Activated CD4-positive, alpha-beta memory T cell treated with anti-CD3 and anti-CD28 coated beads, Interleukin-2, amount 10 ng/mL, durations not matched to agents 7 days and 5 days (primary cell): ENCODE measurements around the gene ZNF860. TPM values are rescaled to one million over a fixed set of nuclear protein-coding genes. Genes with fewer than 3 reads are reported as not detected.

Experiments
- CTCF ChIA-PET: fragments of 350-600 bp; sonication (Branson Sonifier 250); formaldehyde crosslinking; loops from one replicate; lab custom pipeline; 2021; ENCODE audit warnings: antibody characterized with exemption, inconsistent platforms; lab: Charles Lee
- POLR2A ChIA-PET: fragments of 350-600 bp; sonication (Branson Sonifier 250); formaldehyde crosslinking; loops from one replicate; lab custom pipeline; 2021; ENCODE audit warnings: antibody characterized with exemption; lab: Charles Lee
- DNase-seq: peaks from one replicate; pipeline ENCODE4 v3.0.0-alpha.2; 2020
- H3K27ac Mint-ChIP-seq: one replicate; pipeline ENCODE4 v1.8.0; 2021; ENCODE audit warnings: mild to moderate bottlenecking, mixed read lengths
- H3K27me3 Mint-ChIP-seq: one replicate; pipeline ENCODE4 v1.8.0; 2021; ENCODE audit warnings: mixed read lengths
- H3K36me3 Mint-ChIP-seq: one replicate; pipeline ENCODE4 v1.8.0; 2021; ENCODE audit warnings: low read depth, mixed read lengths
- H3K4me1 Mint-ChIP-seq: one replicate; pipeline ENCODE4 v1.8.0; 2021; ENCODE audit warnings: mixed read lengths
- H3K4me3 Mint-ChIP-seq: one replicate; pipeline ENCODE4 v1.8.0; 2021; ENCODE audit warnings: mild to moderate bottlenecking, mixed read lengths
- H3K9me3 Mint-ChIP-seq: one replicate; pipeline ENCODE4 v1.8.0; 2021; ENCODE audit warnings: mixed read lengths
- total RNA-seq, 2 experiments: library from RNA; stranded (reverse); gene quantifications; one replicate each; pipeline ENCODE4 v1.2.3, GENCODE V29; 2021

ZNF860 gene
- total RNA-seq, 2 experiments from 2014 or later: 0.08 to 0.13 TPM

DNA sequence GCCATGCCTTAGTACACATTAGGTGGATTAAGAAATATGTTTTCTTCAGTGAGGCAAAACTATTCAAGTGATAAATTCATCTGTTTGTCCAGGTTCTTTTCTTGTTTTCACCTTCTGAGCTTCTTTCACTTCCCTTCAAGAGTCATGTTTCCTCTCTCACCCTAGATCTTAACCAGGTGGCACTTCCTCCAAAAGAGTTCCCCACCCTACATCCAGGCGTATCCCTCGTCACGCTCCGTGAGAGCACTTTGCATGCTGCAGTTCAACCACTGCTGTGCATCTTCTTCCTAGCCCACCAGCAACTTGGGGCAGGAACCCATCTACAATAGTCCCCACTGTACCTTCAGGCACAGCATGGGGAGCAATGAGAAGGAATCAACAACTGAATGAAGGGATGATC lies 29.3 kb upstream of the ZNF860 start:
- peaks cover 3% of the 10 kb centered on the region for H3K4me1 Mint-ChIP-seq
- CTCF ChIA-PET: no interaction called here
- peaks cover 17% of the 10 kb centered on the region for H3K9me3 Mint-ChIP-seq

DNA sequence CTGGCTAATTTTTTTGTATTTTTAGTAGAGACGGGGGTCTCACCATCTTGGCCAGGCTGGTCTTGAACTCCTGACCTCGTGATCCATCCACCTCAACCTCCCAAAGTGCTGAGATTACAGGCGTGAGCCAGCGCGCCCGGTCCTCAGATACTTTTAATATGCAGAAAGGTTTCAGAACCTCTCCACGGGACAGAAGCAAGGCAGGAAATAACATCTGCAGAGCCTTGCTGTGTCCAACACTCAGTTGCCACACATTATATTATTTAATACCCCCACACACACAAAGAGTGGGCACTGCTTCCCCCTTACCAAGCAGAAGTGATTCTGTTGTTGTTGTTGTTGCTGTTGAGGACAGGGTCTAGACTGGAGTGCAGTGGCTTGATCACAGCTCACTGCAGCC lies 28.5 kb upstream of the ZNF860 start:
- peaks cover 17% of the 10 kb centered on the region for H3K9me3 Mint-ChIP-seq
- no peak overlapping the region for H3K27ac Mint-ChIP-seq
- ChIA-PET POLR2A (no interaction called here), CTCF (no interaction called here)
- H3K36me3 Mint-ChIP-seq: peaks cover 3% of the 10 kb centered on the region
- no peak for DNase-seq
- H3K27me3 Mint-ChIP-seq: peaks cover 14% of the 10 kb centered on the region
- peaks cover 3% of the 10 kb centered on the region for H3K4me1 Mint-ChIP-seq
- H3K4me3 Mint-ChIP-seq: no peak overlapping the region

More for the DNA sequence above, 29.3 kb upstream of the ZNF860 start:
- DNase-seq: no peak
- peaks cover 3% of the 10 kb centered on the region for H3K36me3 Mint-ChIP-seq
- POLR2A ChIA-PET: no interaction called here
- peaks cover 14% of the 10 kb centered on the region for H3K27me3 Mint-ChIP-seq
- no peak overlapping the region for H3K4me3 Mint-ChIP-seq
- no peak overlapping the region for H3K27ac Mint-ChIP-seq

DNA sequence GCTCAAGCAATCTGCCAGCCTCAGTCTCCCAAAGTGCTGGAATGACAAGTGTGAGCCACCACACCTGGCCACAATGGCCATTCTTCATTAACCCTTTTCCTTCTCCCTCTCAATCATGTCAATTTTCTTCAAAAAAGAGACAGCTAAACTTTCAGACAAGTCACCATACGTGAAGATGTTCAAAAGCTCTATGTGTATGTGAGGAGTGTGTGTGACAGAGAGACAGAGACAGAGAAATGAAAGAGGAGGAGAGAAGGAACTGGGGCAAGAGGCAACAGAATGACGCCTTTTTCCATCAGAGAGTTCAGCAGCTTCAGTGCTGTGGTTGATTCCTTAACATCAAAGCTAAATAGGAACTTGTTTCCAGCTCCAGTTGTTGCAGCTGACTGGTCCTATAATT lies 27.9 kb upstream of the ZNF860 start:
- ChIA-PET CTCF (no interaction called here), POLR2A (no interaction called here)
- no peak overlapping the region for H3K27ac Mint-ChIP-seq
- H3K4me1 Mint-ChIP-seq: peaks cover 3% of the 10 kb centered on the region
- peaks cover 17% of the 10 kb centered on the region for H3K9me3 Mint-ChIP-seq
- H3K36me3 Mint-ChIP-seq: peaks cover 3% of the 10 kb centered on the region
- H3K4me3 Mint-ChIP-seq: no peak overlapping the region
- peaks cover 14% of the 10 kb centered on the region for H3K27me3 Mint-ChIP-seq
- DNase-seq: no peak

DNA sequence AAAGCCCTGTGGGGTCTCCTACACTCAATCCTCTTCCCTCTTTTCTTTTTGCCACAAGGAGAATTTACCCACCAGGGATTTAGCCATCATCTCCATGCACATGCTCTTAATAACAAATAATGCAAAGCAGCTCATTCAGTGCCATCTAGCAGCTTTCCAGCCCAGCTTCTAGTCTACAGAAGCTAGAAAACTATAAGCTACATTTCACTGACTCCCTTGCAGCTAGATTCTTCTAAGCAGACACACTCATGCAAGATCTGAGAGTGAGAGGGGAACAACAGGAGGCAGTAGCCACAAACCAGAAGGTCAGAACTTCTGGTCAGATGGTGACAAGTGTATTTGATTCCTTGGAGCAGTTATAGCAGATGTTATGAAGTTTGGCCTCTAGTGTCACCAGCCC lies 26.0 kb upstream of the ZNF860 start:
- Mint-ChIP-seq H3K4me1 (peaks cover 3% of the 10 kb centered on the region), H3K4me3 (no peak overlapping the region), H3K9me3 (peaks cover 13% of the 10 kb centered on the region), H3K36me3 (peaks cover 2% of the 10 kb centered on the region), H3K27me3 (peaks cover 12% of the 10 kb centered on the region), H3K27ac (no peak overlapping the region)
- ChIA-PET CTCF (interaction anchor here (0.5 kb wide), 1 partner anchor 46 kb away, joined by 3 read pairs; no protein-coding TSS in a partner anchor), POLR2A (no interaction called here)
- no peak for DNase-seq

DNA sequence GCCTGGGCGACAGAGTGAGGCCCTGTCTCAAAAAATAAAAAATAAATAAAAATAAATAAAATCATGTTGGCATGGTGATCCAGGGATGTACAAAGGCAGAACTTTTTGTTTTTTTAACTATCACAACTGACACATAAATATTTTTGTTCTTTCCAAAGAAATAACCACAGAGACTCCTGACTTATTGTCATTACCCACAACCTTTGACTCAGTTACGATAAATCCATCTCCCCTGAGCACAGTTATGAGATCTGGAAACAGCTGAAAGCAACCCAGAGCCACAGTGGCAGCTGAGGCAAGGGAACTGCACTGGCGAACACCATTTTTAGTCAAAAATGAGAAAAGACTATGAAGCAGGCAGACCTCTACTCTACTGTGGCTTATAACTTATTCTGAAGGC lies 24.4 kb upstream of the ZNF860 start:
- DNase-seq: no peak
- ChIA-PET POLR2A (no interaction called here), CTCF (no interaction called here)
- Mint-ChIP-seq H3K27ac (no peak overlapping the region), H3K4me1 (peaks cover 3% of the 10 kb centered on the region), H3K36me3 (no peaks in the 10 kb centered on the region), H3K4me3 (no peak overlapping the region), H3K9me3 (peaks cover 10% of the 10 kb centered on the region), H3K27me3 (peaks cover 7% of the 10 kb centered on the region)

DNA sequence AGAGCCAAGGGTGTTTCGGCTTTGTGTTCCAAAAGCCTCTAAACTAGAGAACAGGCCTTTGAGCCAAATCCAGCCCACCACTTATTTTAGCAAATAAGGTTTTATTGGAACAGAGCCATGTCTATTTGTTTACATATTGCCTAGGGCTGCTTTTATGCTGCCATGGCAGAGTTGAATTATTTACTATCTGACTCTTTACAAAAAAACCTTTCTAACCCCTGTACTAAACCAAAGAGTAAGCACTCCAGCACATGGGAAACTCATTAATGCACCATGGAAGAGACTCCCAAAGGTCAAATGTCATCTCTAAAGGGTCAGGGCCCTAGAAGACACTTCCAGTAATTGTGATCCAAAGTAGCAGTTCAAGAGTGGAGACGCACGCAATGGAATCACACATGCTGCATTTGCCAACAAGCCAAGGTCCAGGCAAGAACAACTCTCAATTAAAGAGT lies 22.8 kb upstream of the ZNF860 start:
- peaks cover 5% of the 10 kb centered on the region for H3K4me1 Mint-ChIP-seq
- POLR2A ChIA-PET: no interaction called here
- no peaks in the 10 kb centered on the region for H3K36me3 Mint-ChIP-seq
- H3K27ac Mint-ChIP-seq: no peak overlapping the region
- peaks cover 10% of the 10 kb centered on the region for H3K9me3 Mint-ChIP-seq
- no peak for DNase-seq
- peaks cover 1% of the 10 kb centered on the region for H3K27me3 Mint-ChIP-seq
- CTCF ChIA-PET: no interaction called here
- no peak overlapping the region for H3K4me3 Mint-ChIP-seq

DNA sequence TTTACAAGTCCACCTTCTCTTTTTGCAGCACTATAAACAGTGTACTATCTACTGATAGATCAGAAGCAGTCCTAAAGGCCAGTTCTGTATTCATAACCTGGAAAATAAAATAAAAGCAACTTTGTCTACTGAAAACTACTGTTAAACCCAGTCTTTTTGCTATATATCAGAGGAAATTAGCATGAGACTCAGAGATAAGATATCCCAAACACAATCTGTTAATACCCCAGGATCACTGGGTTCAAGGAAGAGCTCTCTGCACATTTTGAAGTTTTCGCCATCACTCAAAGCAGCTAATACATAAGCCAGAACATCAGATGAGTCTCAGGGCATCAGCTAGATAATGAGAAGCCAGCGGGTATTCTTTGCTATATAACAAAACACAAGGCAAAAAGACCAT lies 22.3 kb upstream of the ZNF860 start:
- Mint-ChIP-seq H3K4me1 (peaks cover 6% of the 10 kb centered on the region), H3K4me3 (no peak overlapping the region), H3K27me3 (peaks cover 1% of the 10 kb centered on the region), H3K9me3 (peaks cover 10% of the 10 kb centered on the region), H3K27ac (no peak overlapping the region), H3K36me3 (no peaks in the 10 kb centered on the region)
- POLR2A ChIA-PET: interaction anchor here (0.5 kb wide), 1 partner anchor 29 kb away, joined by 3 read pairs; no protein-coding TSS in a partner anchor
- CTCF ChIA-PET: no interaction called here
- DNase-seq: no peak

DNA sequence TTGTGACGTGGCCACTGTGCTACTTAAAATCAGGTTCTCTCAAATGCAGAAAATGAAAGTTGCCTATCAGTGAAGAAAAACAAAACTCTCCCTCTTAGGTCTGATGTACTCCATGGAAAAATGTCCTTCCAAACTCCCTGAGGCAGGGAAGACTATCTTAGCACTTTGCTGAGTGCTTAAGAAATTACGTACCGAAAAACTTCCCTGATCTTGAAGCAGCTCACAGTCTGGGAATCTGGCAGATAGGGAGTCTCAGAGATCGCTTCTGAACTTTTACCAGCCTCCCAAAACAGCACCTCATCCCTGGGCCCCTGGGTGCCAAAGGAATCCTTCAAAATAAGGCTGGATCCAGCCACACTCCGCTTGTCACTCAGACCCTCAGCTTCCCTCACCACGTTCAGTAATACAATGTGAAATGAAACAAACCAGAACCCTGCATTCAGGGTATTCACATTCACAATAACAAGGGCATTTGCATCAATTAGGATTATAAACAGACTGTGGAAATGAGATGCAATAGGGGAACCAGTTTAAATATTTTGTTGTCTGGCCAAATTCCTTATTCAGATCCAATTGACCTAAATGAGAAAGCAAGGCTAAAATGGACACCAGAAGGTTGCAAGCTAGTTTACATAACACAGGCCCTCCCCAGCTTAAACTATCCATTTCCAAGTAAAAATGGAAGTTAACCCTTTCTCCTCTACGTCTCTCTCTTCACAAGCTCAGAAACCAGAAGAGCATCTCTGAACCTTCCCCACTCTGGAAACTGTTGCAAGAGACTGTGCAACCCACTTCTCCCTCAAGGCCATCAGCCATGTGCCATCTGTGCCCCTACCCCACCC lies 21.4 kb upstream of the ZNF860 start:
- peaks cover 7% of the 10 kb centered on the region for H3K9me3 Mint-ChIP-seq
- CTCF ChIA-PET: no interaction called here
- no peak overlapping the region for H3K4me3 Mint-ChIP-seq
- POLR2A ChIA-PET: interaction anchor here (0.5 kb wide), 1 partner anchor 30 kb away, joined by 3 read pairs; no protein-coding TSS in a partner anchor
- H3K27ac Mint-ChIP-seq: no peak overlapping the region
- peaks cover 1% of the 10 kb centered on the region for H3K27me3 Mint-ChIP-seq
- no peaks in the 10 kb centered on the region for H3K36me3 Mint-ChIP-seq
- H3K4me1 Mint-ChIP-seq: peaks cover 6% of the 10 kb centered on the region
- no peak for DNase-seq

DNA sequence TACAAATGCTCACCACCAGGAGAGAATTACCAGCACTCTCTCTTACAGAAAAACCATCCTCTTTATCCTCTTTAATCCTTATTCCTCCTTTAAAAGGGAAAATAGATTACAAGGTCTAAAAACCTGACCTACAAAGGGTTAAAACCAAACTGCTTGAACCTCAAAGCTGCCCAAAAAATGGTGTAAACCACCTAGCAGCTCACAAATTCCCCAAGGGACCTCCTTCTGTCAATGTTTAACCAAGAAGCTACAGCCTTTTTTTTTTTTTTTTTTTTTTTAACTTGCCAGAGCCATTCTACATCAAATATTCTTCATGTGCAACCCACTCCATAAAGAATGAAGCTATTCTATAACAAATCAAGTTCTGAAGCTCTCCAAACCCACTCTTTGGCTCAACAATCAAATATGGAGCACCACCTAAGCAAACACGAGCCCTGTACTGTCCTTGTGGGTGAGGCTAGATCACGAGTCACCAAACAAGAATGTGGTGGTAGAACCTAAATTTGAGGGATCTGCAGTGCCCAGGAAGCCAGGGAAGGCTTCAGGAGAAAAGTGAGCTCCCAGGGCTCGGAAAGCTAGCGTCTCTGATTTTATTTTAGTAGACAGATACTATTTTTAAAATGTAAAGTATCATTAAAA lies 20.6 kb upstream of the ZNF860 start:
- Mint-ChIP-seq H3K27me3 (peaks cover 1% of the 10 kb centered on the region), H3K36me3 (no peaks in the 10 kb centered on the region), H3K9me3 (peaks cover 1% of the 10 kb centered on the region), H3K4me3 (no peak overlapping the region), H3K27ac (no peak overlapping the region), H3K4me1 (peaks cover 6% of the 10 kb centered on the region)
- ChIA-PET POLR2A (no interaction called here), CTCF (no interaction called here)
- no peak for DNase-seq

DNA sequence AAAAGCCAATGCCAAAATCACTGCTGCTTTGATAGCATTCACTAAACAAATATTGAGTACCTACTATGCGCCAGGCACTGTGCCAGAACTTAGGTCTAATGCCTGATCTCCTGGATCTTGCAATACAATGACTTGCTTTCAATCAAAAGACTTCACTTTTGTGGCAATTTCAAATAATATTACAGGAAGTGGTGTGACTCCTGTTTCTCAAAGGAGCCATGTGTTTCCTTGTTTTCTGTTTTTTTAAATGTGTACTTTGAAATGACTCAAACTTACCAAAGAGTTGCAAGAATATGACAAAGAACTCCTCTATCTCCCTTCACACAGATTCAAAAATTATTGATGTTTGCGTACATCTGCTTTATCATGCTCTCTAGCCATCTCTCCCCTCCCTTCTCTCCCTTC lies 18.7 kb upstream of the ZNF860 start:
- POLR2A ChIA-PET: no interaction called here
- Mint-ChIP-seq H3K27ac (no peak overlapping the region), H3K27me3 (peaks cover 1% of the 10 kb centered on the region), H3K9me3 (no peaks in the 10 kb centered on the region), H3K4me3 (no peak overlapping the region), H3K36me3 (no peaks in the 10 kb centered on the region), H3K4me1 (peaks cover 6% of the 10 kb centered on the region)
- DNase-seq: no peak
- CTCF ChIA-PET: no interaction called here

DNA sequence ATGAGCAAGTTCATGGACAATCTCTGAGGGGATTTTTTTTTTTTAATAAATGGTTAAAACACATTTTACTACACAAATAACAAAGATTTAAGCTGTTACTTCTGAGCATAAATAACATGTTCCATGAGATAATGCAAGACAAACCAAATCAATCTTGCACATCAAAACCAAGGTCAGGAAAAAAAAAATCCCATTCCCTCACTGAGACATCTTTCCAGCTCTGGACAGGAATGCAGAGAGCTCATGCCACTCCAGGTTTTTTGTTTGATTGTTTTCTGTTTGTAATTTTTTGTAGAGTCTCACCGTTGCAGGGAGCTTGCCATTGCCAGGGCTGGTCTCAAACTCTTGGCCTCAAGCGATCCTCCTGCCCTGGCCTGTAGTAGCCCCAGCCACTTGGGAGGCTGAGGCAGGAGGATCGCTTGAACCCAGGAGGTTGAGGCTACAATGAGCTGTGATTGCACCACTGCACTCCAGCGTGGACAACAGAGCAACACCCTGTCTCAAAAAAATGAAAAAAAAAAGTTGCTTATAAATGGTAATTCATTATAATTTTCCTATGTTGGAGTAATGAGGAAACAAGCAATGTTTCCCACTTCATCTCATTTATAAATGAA lies 14.5 kb upstream of the ZNF860 start:
- no peaks in the 10 kb centered on the region for H3K9me3 Mint-ChIP-seq
- ChIA-PET POLR2A (no interaction called here), CTCF (interaction anchor here (0.8 kb wide), 1 partner anchor 52 kb away, joined by 3 read pairs; no protein-coding TSS in a partner anchor)
- DNase-seq: no peak
- no peak overlapping the region for H3K27ac Mint-ChIP-seq
- H3K27me3 Mint-ChIP-seq: peaks cover 2% of the 10 kb centered on the region
- no peak overlapping the region for H3K4me3 Mint-ChIP-seq
- no peaks in the 10 kb centered on the region for H3K36me3 Mint-ChIP-seq
- peaks cover 7% of the 10 kb centered on the region for H3K4me1 Mint-ChIP-seq

DNA sequence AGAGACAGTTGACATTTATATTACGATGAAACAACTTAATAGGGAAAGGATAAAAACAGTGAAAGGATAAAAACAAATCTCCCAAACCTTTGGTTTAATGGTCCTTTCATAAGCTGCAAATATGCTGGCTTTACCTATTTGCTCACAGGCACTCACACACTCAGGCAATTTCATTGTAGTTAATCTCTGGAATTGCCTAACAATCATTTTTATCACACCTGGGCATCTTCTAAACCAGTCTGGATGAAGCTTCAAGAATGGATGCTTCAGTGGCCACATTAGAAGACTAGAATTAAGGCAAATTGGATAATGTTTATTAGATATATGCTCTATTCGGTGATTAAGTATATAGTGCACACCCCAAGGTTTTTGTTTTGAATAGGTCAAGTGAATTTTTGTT lies 14.0 kb upstream of the ZNF860 start:
- Mint-ChIP-seq H3K4me3 (no peak overlapping the region), H3K36me3 (no peaks in the 10 kb centered on the region), H3K27me3 (peaks cover 2% of the 10 kb centered on the region), H3K27ac (no peak overlapping the region), H3K4me1 (peaks cover 12% of the 10 kb centered on the region), H3K9me3 (no peaks in the 10 kb centered on the region)
- ChIA-PET POLR2A (no interaction called here), CTCF (no interaction called here)
- DNase-seq: no peak

DNA sequence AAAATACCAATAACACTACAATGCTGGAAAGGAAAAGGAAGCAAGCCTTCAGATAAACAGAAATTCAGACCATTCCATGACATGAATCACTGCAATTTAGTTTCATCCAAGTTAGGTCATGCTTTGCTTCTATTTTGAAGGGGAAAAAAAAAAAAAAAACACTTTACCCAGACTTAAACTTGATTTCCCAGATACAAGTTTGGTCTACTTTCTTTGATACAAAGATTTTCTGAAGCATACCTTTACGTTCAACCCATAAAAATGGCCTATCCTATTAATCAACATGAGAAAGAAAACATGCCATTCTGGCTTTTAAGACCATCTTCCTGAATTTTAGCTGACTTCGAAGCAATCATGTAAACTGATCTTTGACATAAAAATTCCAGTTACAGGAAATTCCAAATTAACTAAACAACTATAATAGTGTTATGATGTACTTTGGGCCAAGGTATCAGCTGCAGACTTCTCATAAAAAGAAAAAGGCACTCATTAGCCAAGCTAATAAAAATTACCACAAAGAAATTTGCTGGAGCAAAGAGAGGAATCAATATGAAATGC lies 13.1 kb upstream of the ZNF860 start:
- H3K27ac Mint-ChIP-seq: no peak overlapping the region
- H3K36me3 Mint-ChIP-seq: no peaks in the 10 kb centered on the region
- ChIA-PET POLR2A (no interaction called here), CTCF (no interaction called here)
- peaks cover 10% of the 10 kb centered on the region for H3K4me1 Mint-ChIP-seq
- no peaks in the 10 kb centered on the region for H3K9me3 Mint-ChIP-seq
- H3K27me3 Mint-ChIP-seq: peaks cover 2% of the 10 kb centered on the region
- no peak overlapping the region for H3K4me3 Mint-ChIP-seq
- DNase-seq: no peak
